BLaER1 (cell line): Measurements from ENCODE around the gene ATRAID.

ENCODE experiments used
- H3K27ac ChIP-seq: shearing (Covaris generic); formaldehyde crosslinking; 2 replicates; pipeline ENCODE4 v1.8.1; 2022
- H3K27me3 ChIP-seq: shearing (Covaris generic); formaldehyde crosslinking; 2 replicates; pipeline ENCODE4 v1.8.1; 2022
- H3K36me3 ChIP-seq: shearing (Covaris generic); formaldehyde crosslinking; 2 replicates; pipeline ENCODE4 v1.8.1; 2022
- H3K4me1 ChIP-seq: shearing (Covaris generic); formaldehyde crosslinking; 2 replicates; pipeline ENCODE4 v1.8.1; 2022
- H3K4me2 ChIP-seq: shearing (Covaris generic); formaldehyde crosslinking; 2 replicates; pipeline ENCODE4 v1.8.1; 2022
- H3K4me3 ChIP-seq: shearing (Covaris generic); formaldehyde crosslinking; 2 replicates; pipeline ENCODE4 v1.8.1; 2022
- H3K9ac ChIP-seq: shearing (Covaris generic); formaldehyde crosslinking; 2 replicates; pipeline ENCODE4 v1.8.1; 2022
- H3K9me3 ChIP-seq: shearing (Covaris generic); formaldehyde crosslinking; 2 replicates; pipeline ENCODE4 v1.8.1; 2022
- H4K20me1 ChIP-seq: shearing (Covaris generic); formaldehyde crosslinking; 2 replicates; pipeline ENCODE4 v1.8.1; 2022
- Cebpa-rat ChIP-seq: shearing (Covaris generic); IDR thresholded peaks from 2 replicates; pipeline ENCODE4 v1.8.1; 2022

Gene ATRAID

DNA sequence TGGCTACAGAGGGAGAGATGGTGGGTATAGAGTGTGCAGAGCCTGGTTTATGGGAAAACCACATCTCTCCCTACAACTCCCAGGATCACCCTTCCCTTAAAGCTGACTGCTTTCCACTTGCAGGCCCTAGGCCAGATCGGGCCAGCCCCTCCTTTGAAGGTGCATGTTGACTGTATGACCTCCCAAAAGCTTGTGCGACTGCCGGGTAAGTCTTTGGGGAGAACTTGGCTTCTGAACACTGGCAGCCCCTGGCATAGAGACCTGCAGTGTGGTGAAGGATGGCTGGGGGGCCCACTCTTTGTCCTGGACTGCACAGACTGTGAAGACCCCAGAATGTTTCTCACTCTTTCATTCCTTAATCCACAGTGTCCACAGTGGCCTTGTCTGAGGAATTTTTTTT, 24.8 kb downstream of the ATRAID start:
- no peaks in the 10 kb centered on the region for H3K9me3 ChIP-seq
- no peak overlapping the region for H3K9ac ChIP-seq
- peaks cover 16% of the 10 kb centered on the region for H3K4me1 ChIP-seq
- H3K27ac ChIP-seq: no peak overlapping the region
- no peak overlapping the region for H3K4me3 ChIP-seq
- H3K36me3 ChIP-seq: peaks cover 100% of the 10 kb centered on the region
- H4K20me1 ChIP-seq: peaks cover 8% of the 10 kb centered on the region; the same call in 1 of the 2 replicates
- no peak for TF ChIP-seq Cebpa-rat
- H3K27me3 ChIP-seq: no peaks in the 10 kb centered on the region
- no peak overlapping the region for H3K4me2 ChIP-seq

DNA sequence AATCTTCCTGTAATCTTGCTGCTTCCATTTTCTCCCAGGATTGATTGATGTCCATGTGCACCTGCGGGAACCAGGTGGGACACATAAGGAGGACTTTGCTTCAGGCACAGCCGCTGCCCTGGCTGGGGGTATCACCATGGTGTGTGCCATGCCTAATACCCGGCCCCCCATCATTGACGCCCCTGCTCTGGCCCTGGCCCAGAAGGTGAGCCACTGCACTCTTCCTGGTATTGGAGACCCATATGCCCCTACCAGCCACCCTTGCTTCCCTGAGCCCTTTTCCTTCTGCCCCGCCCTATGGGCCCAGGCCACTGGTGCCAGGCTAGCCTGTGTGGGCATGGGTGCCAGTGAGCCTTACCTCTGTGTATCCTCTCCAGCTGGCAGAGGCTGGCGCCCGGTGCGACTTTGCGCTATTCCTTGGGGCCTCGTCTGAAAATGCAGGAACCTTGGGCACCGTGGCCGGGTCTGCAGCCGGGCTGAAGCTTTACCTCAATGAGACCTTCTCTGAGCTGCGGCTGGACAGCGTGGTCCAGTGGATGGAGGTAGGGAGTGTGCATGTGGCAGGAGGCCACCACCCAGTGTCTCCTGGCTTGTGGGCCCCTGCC, 25.6 kb downstream of the ATRAID start:
- H3K36me3 ChIP-seq: peaks cover 100% of the 10 kb centered on the region
- no peaks in the 10 kb centered on the region for H3K9me3 ChIP-seq
- no peak overlapping the region for H3K9ac ChIP-seq
- no peak for TF ChIP-seq Cebpa-rat
- H3K4me3 ChIP-seq: no peak overlapping the region
- no peaks in the 10 kb centered on the region for H3K27me3 ChIP-seq
- H4K20me1 ChIP-seq: peaks cover 10% of the 10 kb centered on the region; the same call in 1 of the 2 replicates
- H3K4me2 ChIP-seq: no peak overlapping the region
- H3K27ac ChIP-seq: no peak overlapping the region
- peaks cover 16% of the 10 kb centered on the region for H3K4me1 ChIP-seq

DNA sequence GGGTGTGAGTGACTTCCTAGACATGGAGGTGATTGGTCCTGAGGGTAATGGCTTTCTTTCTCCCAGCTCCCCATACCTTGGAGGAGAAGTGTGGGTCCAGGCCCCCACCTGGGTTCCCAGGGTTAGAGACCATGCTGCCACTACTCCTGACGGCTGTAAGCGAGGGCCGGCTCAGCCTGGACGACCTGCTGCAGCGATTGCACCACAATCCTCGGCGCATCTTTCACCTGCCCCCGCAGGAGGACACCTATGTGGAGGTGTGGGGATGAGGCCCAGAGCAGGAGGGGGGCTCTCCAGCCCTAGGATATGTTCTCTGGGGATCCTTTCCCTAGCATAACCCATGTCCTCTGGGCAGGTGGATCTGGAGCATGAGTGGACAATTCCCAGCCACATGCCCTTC, 27.1 kb downstream of the ATRAID start:
- Histone ChIP-seq H4K20me1 (peaks cover 10% of the 10 kb centered on the region; the same call in 1 of the 2 replicates), H3K27ac (no peak overlapping the region), H3K27me3 (no peaks in the 10 kb centered on the region), H3K36me3 (peaks cover 100% of the 10 kb centered on the region), H3K9me3 (no peaks in the 10 kb centered on the region), H3K4me3 (no peak overlapping the region), H3K9ac (no peak overlapping the region), H3K4me1 (peaks cover 17% of the 10 kb centered on the region), H3K4me2 (no peak overlapping the region)
- no peak for TF ChIP-seq Cebpa-rat

DNA sequence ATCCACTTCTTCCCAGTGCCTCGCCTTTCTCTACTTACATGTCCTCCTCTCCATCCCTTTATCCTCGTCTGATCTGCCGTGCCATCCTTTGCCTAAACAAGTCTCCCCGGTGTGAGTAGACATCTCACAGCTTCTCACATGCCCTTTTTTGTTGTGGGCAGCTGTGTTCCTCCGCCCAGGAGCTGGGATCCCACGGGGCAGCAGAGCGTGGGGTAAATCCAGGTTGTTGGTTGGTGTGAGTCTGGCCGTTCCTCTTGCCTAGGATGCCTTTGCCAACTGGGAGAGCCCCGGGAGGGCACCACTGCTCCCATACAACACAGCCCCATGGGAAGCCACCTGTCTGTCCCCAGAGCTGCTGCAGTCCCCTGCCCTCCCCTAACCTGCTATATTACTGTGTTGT, 28.6 kb downstream of the ATRAID start:
- H3K27ac ChIP-seq: no peak overlapping the region
- no peak overlapping the region for H3K9ac ChIP-seq
- no peak for TF ChIP-seq Cebpa-rat
- H4K20me1 ChIP-seq: peaks cover 10% of the 10 kb centered on the region; the same call in 1 of the 2 replicates
- H3K4me1 ChIP-seq: peaks cover 17% of the 10 kb centered on the region
- no peaks in the 10 kb centered on the region for H3K27me3 ChIP-seq
- H3K4me2 ChIP-seq: no peak overlapping the region
- H3K9me3 ChIP-seq: no peaks in the 10 kb centered on the region
- peaks cover 100% of the 10 kb centered on the region for H3K36me3 ChIP-seq
- H3K4me3 ChIP-seq: no peak overlapping the region

DNA sequence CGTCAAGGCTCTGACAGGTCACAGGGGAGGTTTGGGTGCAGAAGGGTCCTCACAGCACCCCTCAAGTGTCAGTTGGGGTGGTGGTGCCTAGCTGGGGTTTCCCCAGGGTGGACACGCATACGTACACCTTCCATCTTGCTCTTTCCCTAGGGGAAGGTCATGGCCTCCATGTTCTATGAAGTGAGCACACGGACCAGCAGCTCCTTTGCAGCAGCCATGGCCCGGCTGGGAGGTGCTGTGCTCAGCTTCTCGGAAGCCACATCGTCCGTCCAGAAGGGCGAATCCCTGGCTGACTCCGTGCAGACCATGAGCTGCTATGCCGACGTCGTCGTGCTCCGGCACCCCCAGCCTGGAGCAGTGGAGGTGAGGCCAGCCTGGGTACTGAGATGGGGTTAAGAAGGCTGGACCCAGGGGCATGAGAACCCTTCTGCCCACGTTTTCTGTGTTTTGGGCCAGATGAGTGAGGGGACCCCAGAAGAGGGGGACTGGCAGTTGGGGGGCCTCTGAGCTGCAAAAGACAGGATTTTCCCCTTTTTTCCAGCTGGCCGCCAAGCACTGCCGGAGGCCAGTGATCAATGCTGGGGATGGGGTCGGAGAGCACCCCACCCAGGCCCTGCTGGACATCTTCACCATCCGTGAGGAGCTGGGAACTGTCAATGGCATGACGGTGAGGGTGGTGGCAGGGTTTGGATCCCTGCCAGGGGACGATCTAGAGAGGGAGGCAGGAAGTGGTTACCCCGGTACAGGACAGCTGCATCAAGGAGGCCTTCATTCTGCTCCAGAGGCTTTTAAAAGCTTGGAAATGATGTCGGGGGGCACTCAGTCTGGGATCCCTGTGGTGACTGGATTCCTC, 30.1 kb downstream of the ATRAID start:
- Histone ChIP-seq H3K36me3 (peaks cover 84% of the 10 kb centered on the region), H3K27me3 (no peaks in the 10 kb centered on the region), H3K9ac (peak overlapping the region; percentile 58; the same call in 1 of the 2 replicates), H3K4me3 (no peak overlapping the region), H3K4me2 (peak overlapping the region; percentile 71), H3K27ac (peak overlapping the region; percentile 50), H3K4me1 (peaks cover 17% of the 10 kb centered on the region), H4K20me1 (peaks cover 10% of the 10 kb centered on the region; the same call in 1 of the 2 replicates), H3K9me3 (no peaks in the 10 kb centered on the region)
- TF ChIP-seq Cebpa-rat: no peak

DNA sequence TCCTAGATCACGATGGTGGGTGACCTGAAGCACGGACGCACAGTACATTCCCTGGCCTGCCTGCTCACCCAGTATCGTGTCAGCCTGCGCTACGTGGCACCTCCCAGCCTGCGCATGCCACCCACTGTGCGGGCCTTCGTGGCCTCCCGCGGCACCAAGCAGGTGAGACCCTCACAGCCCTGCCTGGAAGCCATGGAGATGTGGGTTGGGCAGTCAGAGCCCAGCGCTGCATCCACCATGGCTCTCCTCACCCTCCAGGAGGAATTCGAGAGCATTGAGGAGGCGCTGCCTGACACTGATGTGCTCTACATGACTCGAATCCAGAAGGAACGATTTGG, 30.7 kb downstream of the ATRAID start:
- Histone ChIP-seq H3K36me3 (peaks cover 78% of the 10 kb centered on the region), H4K20me1 (peaks cover 10% of the 10 kb centered on the region; the same call in 1 of the 2 replicates), H3K27ac (peak overlapping the region; percentile 50), H3K4me3 (no peak overlapping the region), H3K4me1 (peaks cover 17% of the 10 kb centered on the region), H3K4me2 (peak overlapping the region; percentile 71), H3K27me3 (no peaks in the 10 kb centered on the region), H3K9ac (no peak overlapping the region), H3K9me3 (no peaks in the 10 kb centered on the region)
- TF ChIP-seq Cebpa-rat: no peak

DNA sequence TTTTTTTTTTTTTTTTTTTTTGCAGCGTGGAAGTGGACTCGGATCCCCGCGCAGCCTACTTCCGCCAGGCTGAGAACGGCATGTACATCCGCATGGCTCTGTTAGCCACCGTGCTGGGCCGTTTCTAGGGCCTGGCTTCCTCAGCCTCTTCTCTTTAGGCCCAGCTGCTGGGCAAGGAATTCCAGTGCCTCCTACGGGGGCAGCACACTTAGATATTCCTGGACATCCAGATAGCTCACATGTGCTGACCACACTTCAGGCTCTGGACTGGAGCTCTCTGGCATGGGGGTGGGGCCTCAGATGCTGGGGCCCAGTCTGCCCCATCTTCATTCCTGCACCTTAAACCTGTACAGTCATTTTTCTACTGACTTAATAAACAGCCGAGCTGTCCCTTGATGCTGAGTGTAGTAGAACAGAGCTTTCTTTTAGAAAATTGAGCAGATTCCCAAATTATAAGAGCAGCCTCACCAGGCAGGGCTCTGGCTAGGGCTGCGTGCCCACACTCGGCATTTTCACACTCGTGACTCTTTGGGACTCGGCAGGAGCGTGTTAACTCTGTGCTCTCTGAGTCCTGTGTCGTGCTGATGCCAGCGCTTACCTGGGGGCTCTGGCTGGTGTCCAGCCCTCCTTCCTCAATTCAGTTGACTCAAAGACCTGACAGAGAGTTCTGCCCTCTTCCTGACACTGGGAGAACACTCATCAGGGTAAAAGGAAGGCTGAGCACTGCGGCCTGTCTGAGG, 31.7 kb downstream of the ATRAID start:
- no peak overlapping the region for H3K4me3 ChIP-seq
- TF ChIP-seq Cebpa-rat: no peak
- H3K4me1 ChIP-seq: peaks cover 17% of the 10 kb centered on the region
- peaks cover 10% of the 10 kb centered on the region; the same call in 1 of the 2 replicates for H4K20me1 ChIP-seq
- H3K27ac ChIP-seq: no peak overlapping the region
- H3K36me3 ChIP-seq: peaks cover 68% of the 10 kb centered on the region
- H3K4me2 ChIP-seq: no peak overlapping the region
- no peaks in the 10 kb centered on the region for H3K27me3 ChIP-seq
- no peak overlapping the region for H3K9ac ChIP-seq
- no peaks in the 10 kb centered on the region for H3K9me3 ChIP-seq

DNA sequence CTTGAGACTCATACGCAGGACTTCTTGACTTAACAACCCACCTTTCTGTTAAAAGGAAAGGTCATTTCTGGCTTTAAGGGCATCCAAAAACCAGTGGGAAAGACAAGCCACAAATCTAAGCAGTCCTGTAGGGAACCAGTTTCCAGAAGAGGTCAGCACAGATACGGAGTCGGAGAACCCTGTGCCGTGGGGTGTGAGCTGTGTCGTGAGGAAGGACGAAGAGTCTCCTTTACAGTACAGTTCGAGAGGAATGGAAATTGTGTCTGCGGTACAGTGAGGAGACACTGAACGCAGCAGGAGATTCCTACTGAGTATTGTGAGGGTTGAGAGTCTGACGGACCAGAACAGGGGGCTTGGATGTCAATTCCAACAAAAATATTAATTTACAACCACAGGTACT, 33.3 kb downstream of the ATRAID start:
- Histone ChIP-seq H3K9me3 (no peaks in the 10 kb centered on the region), H3K9ac (no peak overlapping the region), H3K36me3 (peaks cover 53% of the 10 kb centered on the region), H4K20me1 (peaks cover 10% of the 10 kb centered on the region; the same call in 1 of the 2 replicates), H3K27me3 (no peaks in the 10 kb centered on the region; the same call in 1 of the 2 replicates), H3K4me1 (peaks cover 33% of the 10 kb centered on the region), H3K4me2 (no peak overlapping the region), H3K4me3 (no peak overlapping the region), H3K27ac (no peak overlapping the region)
- no peak for TF ChIP-seq Cebpa-rat

DNA sequence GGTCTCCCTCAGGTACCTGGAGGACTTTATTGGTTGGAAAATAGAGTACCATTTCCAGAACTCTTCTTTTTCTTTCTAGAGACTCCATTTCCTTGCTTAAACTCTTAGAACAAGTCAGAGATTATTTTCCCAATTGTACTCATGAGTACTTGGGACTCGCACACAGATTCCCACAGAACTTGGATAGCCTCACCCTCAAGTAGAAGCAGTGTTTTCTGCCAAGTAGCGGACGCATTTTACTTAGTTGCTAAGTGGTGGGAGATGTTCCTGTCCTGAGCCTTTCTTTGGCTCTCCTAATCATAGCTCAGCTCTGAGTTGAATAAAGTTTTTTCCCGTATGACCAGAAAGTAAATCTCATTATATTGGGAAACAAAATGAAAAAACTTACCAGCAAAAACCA, 33.8 kb downstream of the ATRAID start:
- H4K20me1 ChIP-seq: peaks cover 10% of the 10 kb centered on the region; the same call in 1 of the 2 replicates
- H3K4me3 ChIP-seq: no peak overlapping the region
- peaks cover 38% of the 10 kb centered on the region for H3K4me1 ChIP-seq
- H3K27me3 ChIP-seq: no peaks in the 10 kb centered on the region; the same call in 1 of the 2 replicates
- peaks cover 48% of the 10 kb centered on the region for H3K36me3 ChIP-seq
- H3K9ac ChIP-seq: no peak overlapping the region
- H3K27ac ChIP-seq: no peak overlapping the region
- no peaks in the 10 kb centered on the region for H3K9me3 ChIP-seq
- H3K4me2 ChIP-seq: no peak overlapping the region
- no peak for TF ChIP-seq Cebpa-rat
